Measurements from ENCODE around the gene TEX38. TPM values are rescaled to one million over a fixed set of nuclear protein-coding genes. Genes with fewer than 3 reads are reported as not detected.
A peak's percentile ranks its signal among the peaks of the same experiment; 100 is the strongest.

Gene TEX38
- total RNA-seq, 1 experiment from 2014 or later: not detected

- DNase-seq (no peak), ATAC-seq (no peak)
- no peaks in the 10 kb centered on the region for H4K20me1 ChIP-seq (ENCODE audit: low read length)
- BruUV-seq (replicated peaks): TSS peak; percentile 5
- H3K79me2 ChIP-seq (ENCODE audit: low read length): no peaks in the 10 kb centered on the region
- ChIA-PET POLR2A (ENCODE audit: unreplicated experiment) (no interaction called here), CTCF (no interaction called here)
- peaks cover 47% of the 10 kb centered on the region for H3K36me3 ChIP-seq (ENCODE audit: low read depth, low read length)
- H3K4me2 ChIP-seq (ENCODE audit: low read length): no peak overlapping the region
- no peak overlapping the region for H3K27ac ChIP-seq (ENCODE audit: low read length)
- no peak for TF ChIP-seq CTCF (conservative IDR thresholded peaks at IDR 0.05; ENCODE audit: low read depth, low read length)
- TF ChIP-seq EZH2 (IDR thresholded peaks at IDR 0.05; ENCODE audit: low read length, unreplicated experiment): no peak
- no peak for TF ChIP-seq EZH2phosphoT487 (IDR thresholded peaks at IDR 0.05; ENCODE audit: borderline replicate concordance, low read length)
- no peaks in the 10 kb centered on the region for H3K9me3 ChIP-seq (ENCODE audit: low read length)
- H3K27me3 ChIP-seq (ENCODE audit: low read length): no peaks in the 10 kb centered on the region
- H2AFZ ChIP-seq (ENCODE audit: low read length): no peak overlapping the region
- no peaks in the 10 kb centered on the region for H3F3A ChIP-seq (ENCODE audit: low read length, unreplicated experiment)
- H3K4me3 ChIP-seq (ENCODE audit: low read length): no peak overlapping the region
- H3K9ac ChIP-seq (ENCODE audit: low read length): no peak overlapping the region
- intact Hi-C loops (cut with micrococcal nuclease): no loop called here
- H3K9me2 ChIP-seq (replicated peaks; ENCODE audit: low read length): no peaks in the 10 kb centered on the region
- peaks cover 15% of the 10 kb centered on the region for H3K4me1 ChIP-seq (ENCODE audit: insufficient read depth, low read length)
Measured at GRCh38 chr1:46676531-46676930, 4.9 kb downstream of the TEX38 start.

- intact Hi-C loops (cut with micrococcal nuclease): no loop called here
- H3K9me2 ChIP-seq (replicated peaks; ENCODE audit: low read length): no peaks in the 10 kb centered on the region
Measured at GRCh38 chr1:46677339-46677738, 5.7 kb downstream of the TEX38 start.

More at GRCh38 chr1:46677339-46677738, 5.7 kb downstream of the TEX38 start:
- TF ChIP-seq EZH2phosphoT487 (IDR thresholded peaks at IDR 0.05; ENCODE audit: borderline replicate concordance, low read length): no peak
- TF ChIP-seq CTCF (conservative IDR thresholded peaks at IDR 0.05; ENCODE audit: low read depth, low read length): no peak
- TF ChIP-seq EZH2 (IDR thresholded peaks at IDR 0.05; ENCODE audit: low read length, unreplicated experiment): no peak
- Histone ChIP-seq H3K27ac (ENCODE audit: low read length) (no peak overlapping the region), H3K36me3 (ENCODE audit: low read depth, low read length) (peaks cover 50% of the 10 kb centered on the region), H4K20me1 (ENCODE audit: low read length) (no peaks in the 10 kb centered on the region), H3K27me3 (ENCODE audit: low read length) (no peaks in the 10 kb centered on the region), H3K79me2 (ENCODE audit: low read length) (no peaks in the 10 kb centered on the region), H3K4me1 (ENCODE audit: insufficient read depth, low read length) (peaks cover 23% of the 10 kb centered on the region), H3K4me3 (ENCODE audit: low read length) (no peak overlapping the region), H3K4me2 (ENCODE audit: low read length) (no peak overlapping the region), H3K9me3 (ENCODE audit: low read length) (no peaks in the 10 kb centered on the region), H3F3A (ENCODE audit: low read length, unreplicated experiment) (no peaks in the 10 kb centered on the region), H3K9ac (ENCODE audit: low read length) (no peak overlapping the region), H2AFZ (ENCODE audit: low read length) (no peak overlapping the region)
- ATAC-seq (no peak), DNase-seq (no peak)
- ChIA-PET POLR2A (ENCODE audit: unreplicated experiment) (no interaction called here), CTCF (no interaction called here)
- BruUV-seq (replicated peaks): no TSS peak
